Spleen (tissue), 7 donors: ENCODE results near the gene TIMP1.

Experiments used
- POLR2A ChIP-seq, 3 donors: fragments of 450-650 bp; IDR thresholded peaks; one replicate each; pipeline ENCODE4 v1.5.1; 2017; ENCODE audit warnings: antibody characterized with exemption in 3 of 3, mild to moderate bottlenecking in 1 of 3
- POLR2AphosphoS5 ChIP-seq, 3 donors: sonication (generic); formaldehyde crosslinking; IDR thresholded peaks; one replicate each; pipeline ENCODE4 v1.5.1; 2017; ENCODE audit warnings: antibody characterized with exemption in 3 of 3
- TF ChIP-seq, protein P1 (sequence below), 11 experiments: fragments of 200-600 bp in 7 of 11; fragments of 450-650 bp in 4 of 11; sonication (generic) in 4 of 11; IDR thresholded peaks in 8 of 11; conservative IDR thresholded peaks in 3 of 11; 1 replicate in 7 of 11; 2 replicates in 4 of 11; pipeline versions ENCODE4 v1.4.0 to v1.8.0; 2016 to 2021; ENCODE audit warnings: antibody characterized with exemption in 11 of 11, inconsistent platforms in 4 of 11, mild to moderate bottlenecking in 1 of 11
- donor health status: DM: no; HTN: no; CAD: no; lungs with moderate emphysema.
- donor health status: DM: no; HTN: no; CAD: no.
- donor health status: DM: no; HTN: no; CAD: no.

DNA sequence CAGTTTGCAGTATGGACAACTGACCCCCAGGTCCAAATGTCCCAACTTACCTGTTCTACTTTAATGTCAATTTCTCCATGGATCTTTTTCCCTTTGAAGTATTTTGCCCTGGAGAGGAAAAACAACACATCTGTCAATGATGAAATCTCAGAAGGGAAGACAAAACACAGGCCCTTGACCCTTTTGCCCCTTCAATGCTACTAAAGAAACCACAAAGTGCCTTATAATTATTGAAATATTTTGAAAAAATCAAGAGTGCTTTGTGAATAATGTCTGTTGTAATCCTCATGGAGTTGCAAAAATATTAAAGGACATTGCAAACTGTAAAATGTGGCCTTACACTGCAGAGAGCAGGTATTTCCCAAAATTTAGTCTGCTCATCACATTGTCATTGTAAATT lies 24.9 kb downstream of the TIMP1 start:
- TF ChIP-seq, protein P1, sequence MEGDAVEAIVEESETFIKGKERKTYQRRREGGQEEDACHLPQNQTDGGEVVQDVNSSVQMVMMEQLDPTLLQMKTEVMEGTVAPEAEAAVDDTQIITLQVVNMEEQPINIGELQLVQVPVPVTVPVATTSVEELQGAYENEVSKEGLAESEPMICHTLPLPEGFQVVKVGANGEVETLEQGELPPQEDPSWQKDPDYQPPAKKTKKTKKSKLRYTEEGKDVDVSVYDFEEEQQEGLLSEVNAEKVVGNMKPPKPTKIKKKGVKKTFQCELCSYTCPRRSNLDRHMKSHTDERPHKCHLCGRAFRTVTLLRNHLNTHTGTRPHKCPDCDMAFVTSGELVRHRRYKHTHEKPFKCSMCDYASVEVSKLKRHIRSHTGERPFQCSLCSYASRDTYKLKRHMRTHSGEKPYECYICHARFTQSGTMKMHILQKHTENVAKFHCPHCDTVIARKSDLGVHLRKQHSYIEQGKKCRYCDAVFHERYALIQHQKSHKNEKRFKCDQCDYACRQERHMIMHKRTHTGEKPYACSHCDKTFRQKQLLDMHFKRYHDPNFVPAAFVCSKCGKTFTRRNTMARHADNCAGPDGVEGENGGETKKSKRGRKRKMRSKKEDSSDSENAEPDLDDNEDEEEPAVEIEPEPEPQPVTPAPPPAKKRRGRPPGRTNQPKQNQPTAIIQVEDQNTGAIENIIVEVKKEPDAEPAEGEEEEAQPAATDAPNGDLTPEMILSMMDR (IDR thresholded peaks at IDR 0.05 in 8 of 11, conservative IDR thresholded peaks at IDR 0.05 in 3 of 11), result no peak
- no peak for TF ChIP-seq POLR2A (IDR thresholded peaks at IDR 0.05)
- no peak for TF ChIP-seq POLR2AphosphoS5 (IDR thresholded peaks at IDR 0.05)
